ENCODE data around the gene KCNQ1OT1. TPM values are rescaled to one million over a fixed set of nuclear protein-coding genes. Genes with fewer than 3 reads are reported as not detected.

The KCNQ1OT1 gene
- total and polyA plus RNA-seq, 7 donors, result 0.01 to 0.56 (median 0.30) TPM

GRCh38 chr11:2570841-2571597 is 128.8 kb downstream of the KCNQ1OT1 start:
- Histone ChIP-seq H3K36me3 (ENCODE audit: insufficient read depth in 1 of 2, low read depth in 1 of 2) (no peaks in the 10 kb centered on the region), H3K27me3 (ENCODE audit: insufficient read depth in 3 of 3, low read length in 2 of 3) (no peaks in the 10 kb centered on the region), H3K27ac (no peak overlapping the region), H3K9me3 (no peaks in the 10 kb centered on the region), H3K4me1 (no peaks in the 10 kb centered on the region), H3K4me3 (no peak overlapping the region)
- DNase-seq (peak; percentile 9 to 36), ATAC-seq (no peak)
- intact Hi-C loops (cut with DNase I), result no loop called here
- WGBS, 3 donors, result 96 to 100% (median 96%) methylated on average over 25 of the region's 25 CpGs
- no peak for TF ChIP-seq CTCF (IDR thresholded peaks at IDR 0.05)

GRCh38 chr11:2570211-2570811 is 129.5 kb downstream of the KCNQ1OT1 start:
- DNase-seq, result peak; percentile 4 to 38
- intact Hi-C loops (cut with DNase I), result no loop called here

GRCh38 chr11:2569731-2570210 is 130.0 kb downstream of the KCNQ1OT1 start:
- H3K27ac ChIP-seq, result no peak overlapping the region
- H3K4me3 ChIP-seq, result no peak overlapping the region
- H3K27me3 ChIP-seq (ENCODE audit: insufficient read depth in 3 of 3, low read length in 2 of 3), result no peaks in the 10 kb centered on the region
- H3K4me1 ChIP-seq, result no peaks in the 10 kb centered on the region
- intact Hi-C loops (cut with DNase I), result no loop called here
- ATAC-seq (no peak), DNase-seq (peak; percentile 8 to 43)
- no peaks in the 10 kb centered on the region for H3K36me3 ChIP-seq (ENCODE audit: insufficient read depth in 1 of 2, low read depth in 1 of 2)
- 97 to 98% (median 97%) methylated on average over 9 to 10 of the region's 10 CpGs for WGBS, 3 donors
- no peaks in the 10 kb centered on the region for H3K9me3 ChIP-seq
- no peak for TF ChIP-seq CTCF (IDR thresholded peaks at IDR 0.05)

More at GRCh38 chr11:2570211-2570811, 129.5 kb downstream of the KCNQ1OT1 start:
- no peak for ATAC-seq
- no peaks in the 10 kb centered on the region for H3K36me3 ChIP-seq (ENCODE audit: insufficient read depth in 1 of 2, low read depth in 1 of 2)
- no peaks in the 10 kb centered on the region for H3K9me3 ChIP-seq
- H3K4me1 ChIP-seq, result no peaks in the 10 kb centered on the region
- no peak overlapping the region for H3K27ac ChIP-seq
- no peaks in the 10 kb centered on the region for H3K27me3 ChIP-seq (ENCODE audit: insufficient read depth in 3 of 3, low read length in 2 of 3)
- WGBS, 3 donors, result 97 to 99% (median 97%) methylated on average over 20 to 26 of the region's 26 CpGs
- H3K4me3 ChIP-seq, result no peak overlapping the region
- TF ChIP-seq CTCF (IDR thresholded peaks at IDR 0.05), result no peak

- DNase-seq (peak; percentile 6 to 33), ATAC-seq (no peak)
- H3K27ac ChIP-seq, result no peak overlapping the region
- intact Hi-C loops (cut with DNase I), result no loop called here
- TF ChIP-seq CTCF (IDR thresholded peaks at IDR 0.05), result no peak
- no peaks in the 10 kb centered on the region for H3K9me3 ChIP-seq
- WGBS, 3 donors, result 84 to 91% (median 86%) methylated on average over 13 to 14 of the region's 14 CpGs
- H3K27me3 ChIP-seq (ENCODE audit: insufficient read depth in 3 of 3, low read length in 2 of 3), result no peaks in the 10 kb centered on the region
- no peaks in the 10 kb centered on the region for H3K4me1 ChIP-seq
- no peak overlapping the region for H3K4me3 ChIP-seq
- no peaks in the 10 kb centered on the region for H3K36me3 ChIP-seq (ENCODE audit: insufficient read depth in 1 of 2, low read depth in 1 of 2)
Measured at GRCh38 chr11:2569321-2569721, 130.5 kb downstream of the KCNQ1OT1 start.

Data from psoas muscle (tissue), 8 donors.